Measurements from ENCODE around the gene C5orf15.
"Not testable (repeated sequence)": the region's sequence is repeated elsewhere in the genome, so short reads cannot be mapped to it uniquely, and the experiment has no call there.

C5orf15 gene

GRCh38 chr5:133962131-133962530 is 6.3 kb downstream of the C5orf15 start:
- no peak for DNase-seq

GRCh38 chr5:133959643-133960042 is 8.8 kb downstream of the C5orf15 start:
- no peak for DNase-seq

GRCh38 chr5:133957591-133957990 is 10.8 kb downstream of the C5orf15 start:
- DNase-seq = no peak

- DNase-seq = no peak
Observed at GRCh38 chr5:133957080-133957479, 11.3 kb downstream of the C5orf15 start.

- DNase-seq = not testable (repeated sequence)
Observed at GRCh38 chr5:133956196-133956595, 12.2 kb downstream of the C5orf15 start.

- DNase-seq = no peak
Observed at GRCh38 chr5:133953568-133954145, 14.8 kb downstream of the C5orf15 start.

- DNase-seq = no peak
Observed at GRCh38 chr5:133952729-133953567, 15.5 kb downstream of the C5orf15 start.

- DNase-seq = no peak
Observed at GRCh38 chr5:133950821-133951612, 17.4 kb downstream of the C5orf15 start.

GRCh38 chr5:133948721-133949120 is 19.7 kb downstream of the C5orf15 start:
- DNase-seq = no peak

GRCh38 chr5:133947431-133947841 is 21.0 kb downstream of the C5orf15 start:
- DNase-seq = no peak

GRCh38 chr5:133945568-133945967 is 22.9 kb downstream of the C5orf15 start:
- no peak for DNase-seq

GRCh38 chr5:133944263-133945185 is 23.9 kb downstream of the C5orf15 start:
- DNase-seq = peak; percentile 14

GRCh38 chr5:133943475-133943817 is 25.0 kb downstream of the C5orf15 start:
- DNase-seq = no peak

GRCh38 chr5:133942614-133943474 is 25.6 kb downstream of the C5orf15 start:
- no peak for DNase-seq

GRCh38 chr5:133941456-133942196 is 26.8 kb downstream of the C5orf15 start:
- no peak for DNase-seq

GRCh38 chr5:133939668-133940067 is 28.8 kb downstream of the C5orf15 start:
- DNase-seq = no peak

- DNase-seq = no peak
Observed at GRCh38 chr5:133938929-133939328, 29.5 kb downstream of the C5orf15 start.

- no peak for DNase-seq
Observed at GRCh38 chr5:133938039-133938821, 30.2 kb downstream of the C5orf15 start.

- DNase-seq = not testable (repeated sequence)
Observed at GRCh38 chr5:133937628-133938027, 30.8 kb downstream of the C5orf15 start.

- DNase-seq = no peak
Observed at GRCh38 chr5:133936651-133937015, 31.8 kb downstream of the C5orf15 start.

Data from effector CD4-positive, alpha-beta T cell (primary cell).